SH-SY5Y (cell line): ENCODE measurements around the gene ST7L.

ENCODE experiments used
- GATA2 ChIP-seq: IDR thresholded peaks from 2 replicates; pipeline ENCODE4 v1.6.1; 2011; ENCODE audit warnings: mild to moderate bottlenecking, low read depth, low read length
- GATA3 ChIP-seq: IDR thresholded peaks from 2 replicates; pipeline ENCODE4 v1.6.1; 2011; ENCODE audit warnings: low read depth, mild to moderate bottlenecking, low read length, moderate library complexity

ST7L gene

DNA sequence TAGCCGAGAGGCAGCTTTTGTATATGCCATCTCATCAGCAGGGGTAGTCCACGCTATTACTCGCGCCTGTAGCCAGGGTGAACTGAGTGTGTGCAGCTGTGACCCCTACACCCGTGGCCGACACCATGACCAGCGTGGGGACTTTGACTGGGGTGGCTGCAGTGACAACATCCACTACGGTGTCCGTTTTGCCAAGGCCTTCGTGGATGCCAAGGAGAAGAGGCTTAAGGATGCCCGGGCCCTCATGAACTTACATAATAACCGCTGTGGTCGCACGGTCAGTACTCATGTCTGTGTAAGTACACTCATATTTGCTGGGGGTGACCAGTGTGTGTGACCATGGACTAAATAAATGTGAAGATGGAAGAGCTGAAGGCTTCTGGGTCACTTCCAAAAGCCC lies 102.8 kb downstream of the ST7L start:
- no peak for TF ChIP-seq GATA3
- no peak for TF ChIP-seq GATA2

GRCh38 chr1:112515311-112516009 lies 103.5 kb downstream of the ST7L start:
- TF ChIP-seq GATA2: no peak
- TF ChIP-seq GATA3: no peak

- TF ChIP-seq GATA3 (no peak), GATA2 (no peak)
These were observed 104.0 kb downstream of the ST7L start for GRCh38 chr1:112514901-112515300.

- TF ChIP-seq GATA2 (no peak), GATA3 (no peak)
These were observed 105.7 kb downstream of the ST7L start for GRCh38 chr1:112513112-112513870.

DNA sequence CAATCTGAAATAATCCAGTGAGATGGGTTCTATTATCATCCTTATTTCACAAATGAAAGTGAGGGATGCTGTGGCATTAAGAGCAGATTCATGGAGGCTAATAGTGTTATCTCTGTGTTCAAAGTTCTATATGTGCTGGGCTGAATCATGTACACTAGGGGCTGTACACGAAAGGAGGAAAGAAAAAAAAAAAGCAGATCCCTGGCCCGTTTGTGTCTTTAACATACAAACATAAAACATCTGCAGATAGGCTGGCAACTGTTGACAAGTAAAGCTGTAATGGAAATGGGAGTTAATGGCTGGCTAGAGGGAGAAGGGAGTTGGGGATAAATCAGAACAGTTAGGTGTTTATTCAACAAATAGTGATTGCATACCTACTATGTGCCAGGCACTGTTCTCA lies 107.0 kb downstream of the ST7L start:
- no peak for TF ChIP-seq GATA2
- TF ChIP-seq GATA3: no peak

DNA sequence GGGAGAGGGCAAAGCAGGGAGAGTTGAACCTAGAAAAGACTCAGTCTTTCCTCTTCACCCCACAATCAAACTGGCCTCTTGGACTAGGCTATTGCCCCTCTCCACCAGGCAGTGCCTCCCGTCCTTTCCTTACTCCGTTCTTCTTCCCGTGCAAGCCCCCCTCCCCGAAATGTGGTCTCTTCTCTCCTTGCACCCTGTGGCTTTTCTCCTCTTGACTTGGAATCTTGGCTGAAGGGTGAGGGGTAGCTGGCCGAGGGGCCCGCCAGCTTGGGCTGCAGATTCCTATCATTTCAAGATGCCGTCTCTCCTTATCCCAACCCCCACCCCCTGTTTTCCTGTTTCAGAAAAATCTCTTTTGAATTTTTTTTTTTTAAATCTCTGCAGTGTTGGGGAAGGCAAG lies 108.6 kb downstream of the ST7L start:
- TF ChIP-seq GATA2 (no peak), GATA3 (no peak)

- TF ChIP-seq GATA3 (no peak), GATA2 (no peak)
These were observed 109.2 kb downstream of the ST7L start for GRCh38 chr1:112509660-112510178.

GRCh38 chr1:112509005-112509659 lies 109.8 kb downstream of the ST7L start:
- TF ChIP-seq GATA3: no peak
- TF ChIP-seq GATA2: no peak

DNA sequence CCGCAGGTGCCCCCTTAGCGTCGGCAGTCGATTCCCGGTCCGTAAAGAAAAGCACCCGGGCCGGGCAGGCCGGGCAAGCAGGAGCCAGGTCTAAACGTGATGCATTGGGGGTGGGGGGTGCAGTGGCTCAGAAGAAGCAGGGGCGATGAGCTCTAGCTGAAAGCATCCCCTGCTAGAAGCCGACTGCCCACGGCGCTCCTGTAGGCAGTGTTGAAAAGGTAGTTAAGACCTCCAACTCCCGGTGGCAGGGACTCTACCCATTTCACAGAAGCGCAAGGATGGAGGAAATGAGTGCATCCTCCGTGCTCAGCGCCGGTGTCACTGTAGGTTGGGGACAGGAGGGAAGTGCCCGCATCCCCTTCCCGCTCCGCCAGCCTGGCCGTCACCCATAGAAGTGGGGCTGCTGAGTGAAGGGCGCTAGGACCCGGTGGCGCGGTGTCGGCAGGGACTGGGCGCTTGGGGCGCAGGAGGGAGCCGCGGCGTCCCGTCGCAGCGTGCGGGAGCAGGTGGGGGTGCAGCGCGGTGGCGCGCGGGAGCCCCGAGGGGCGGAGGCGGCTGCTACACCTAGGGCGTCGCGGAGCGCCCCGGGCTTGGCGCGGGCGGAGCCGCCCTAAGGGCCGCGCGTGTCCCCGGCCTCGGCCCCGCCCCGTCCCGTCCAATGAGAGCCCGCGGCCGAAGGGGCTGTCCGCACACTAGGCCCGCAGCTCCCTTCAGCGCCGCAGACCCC lies 110.5 kb downstream of the ST7L start, which contains the start of gene WNT2B:
Gene WNT2B, plus strand, starts transcription at position 688 of the 727 bp plus-strand sequence. CDS start 298 bp downstream, outside the sequence.
- TF ChIP-seq GATA3 (no peak), GATA2 (no peak)

DNA sequence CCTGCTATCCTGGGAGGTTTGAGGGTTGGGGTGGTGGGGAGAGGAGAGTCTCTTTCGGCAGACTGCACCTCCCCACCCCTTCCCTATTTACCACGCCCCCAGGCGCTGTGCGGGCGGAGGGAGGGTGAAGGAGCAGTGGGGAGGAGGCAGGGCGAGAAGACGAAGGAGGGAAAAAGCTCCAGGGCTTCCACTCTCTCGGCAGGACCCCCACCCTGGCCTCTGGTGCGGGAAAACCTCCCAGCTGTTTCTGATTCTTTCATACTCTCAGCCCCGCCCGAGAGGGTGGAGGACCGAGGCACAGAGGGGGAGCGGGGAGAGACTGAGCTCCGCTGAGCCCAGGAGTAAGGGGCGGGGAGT lies 111.0 kb downstream of the ST7L start:
- TF ChIP-seq GATA2 (no peak), GATA3 (no peak)

- no peak for TF ChIP-seq GATA3
- no peak for TF ChIP-seq GATA2
These were observed 111.6 kb downstream of the ST7L start for GRCh38 chr1:112507336-112507735.

DNA sequence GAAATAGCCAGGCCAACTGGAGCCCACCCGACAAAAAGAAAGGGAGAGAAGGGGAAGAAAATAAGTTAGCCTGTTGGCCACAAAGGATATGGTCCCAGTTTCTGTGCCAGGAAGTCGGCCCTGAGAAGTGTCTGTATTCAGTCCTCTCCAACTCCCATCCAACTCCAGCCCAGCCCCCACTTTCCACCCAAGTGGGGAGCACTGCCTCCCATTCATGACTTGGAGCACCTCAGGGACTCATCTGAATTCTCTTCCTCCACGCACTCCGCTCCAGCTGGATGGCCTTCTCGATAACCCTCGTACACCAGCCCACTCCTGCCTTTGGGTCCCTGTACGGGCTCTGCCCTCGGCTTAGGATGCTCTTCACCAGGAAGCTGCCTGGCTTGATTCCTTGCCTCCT lies 112.2 kb downstream of the ST7L start:
- no peak for TF ChIP-seq GATA3
- no peak for TF ChIP-seq GATA2

DNA sequence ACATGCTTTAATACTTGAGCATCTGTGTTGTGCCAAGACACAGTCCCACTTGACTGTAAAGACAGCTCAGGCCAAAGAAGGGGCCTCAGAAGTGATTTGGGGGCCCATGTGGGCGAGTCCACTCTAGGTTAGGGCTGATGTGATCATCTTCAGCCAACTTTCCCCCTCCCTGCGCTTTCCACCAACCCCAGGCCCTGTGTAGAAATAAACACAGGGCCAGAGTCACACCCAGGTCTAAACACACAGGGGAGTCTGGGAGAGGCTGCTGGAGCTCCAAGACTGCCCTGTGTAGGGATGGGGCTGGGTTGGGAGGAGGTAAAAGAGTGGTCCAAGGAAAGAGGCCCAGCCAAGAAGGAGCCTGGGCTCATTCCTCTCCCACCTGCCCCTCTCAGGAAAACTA lies 112.6 kb downstream of the ST7L start:
- TF ChIP-seq GATA2: no peak

- TF ChIP-seq GATA2 (no peak), GATA3 (no peak)
These were observed 113.1 kb downstream of the ST7L start for GRCh38 chr1:112505878-112506277.
